GM18867 (cell line): ENCODE results near the gene PFN3.
"Not testable (repeated sequence)": the region's sequence is repeated elsewhere in the genome, so short reads cannot be mapped to it uniquely, and the experiment has no call there.

ENCODE experiments used
- ATAC-seq: cut with Tn5 transposase; IDR thresholded peaks from one replicate; pipeline ENCODE4 v1.9.1; 2021; ENCODE audit warnings: mild to moderate bottlenecking, moderate library complexity; ENCODE audit not compliant: unreplicated experiment

The PFN3 gene

GRCh38 chr5:177425801-177426565, 25.5 kb upstream of the PFN3 start:
- peak; percentile 75 for ATAC-seq

- ATAC-seq: no peak
Observed at GRCh38 chr5:177425196-177425800, 24.8 kb upstream of the PFN3 start.

- no peak for ATAC-seq
Observed at GRCh38 chr5:177423671-177424070, 23.2 kb upstream of the PFN3 start.

GRCh38 chr5:177421062-177421798, 20.8 kb upstream of the PFN3 start:
- ATAC-seq: no peak

GRCh38 chr5:177420472-177420871, 20.0 kb upstream of the PFN3 start:
- ATAC-seq: not testable (repeated sequence)

GRCh38 chr5:177419046-177419445, 18.6 kb upstream of the PFN3 start:
- no peak for ATAC-seq

- ATAC-seq: not testable (repeated sequence)
Observed at GRCh38 chr5:177417081-177417480, 16.6 kb upstream of the PFN3 start.

GRCh38 chr5:177414481-177414880, 14.0 kb upstream of the PFN3 start:
- no peak for ATAC-seq

GRCh38 chr5:177412603-177413233, 12.3 kb upstream of the PFN3 start:
- ATAC-seq: peak; percentile 74

GRCh38 chr5:177410575-177410974, 10.1 kb upstream of the PFN3 start:
- no peak for ATAC-seq

- ATAC-seq: no peak
Observed at GRCh38 chr5:177409043-177409801, 8.8 kb upstream of the PFN3 start, which contains the start of gene F12. F12 (minus strand) TSS chr5:177409564; CDS start chr5:177409527, 37 bp downstream.

GRCh38 chr5:177405805-177406204, 5.3 kb upstream of the PFN3 start:
- ATAC-seq: no peak

- no peak for ATAC-seq
Observed at GRCh38 chr5:177405312-177405711, 4.9 kb upstream of the PFN3 start.

GRCh38 chr5:177404641-177405179, 4.2 kb upstream of the PFN3 start:
- ATAC-seq: no peak

- ATAC-seq: peak; percentile 78
Observed at GRCh38 chr5:177403792-177404640, 3.6 kb upstream of the PFN3 start.

GRCh38 chr5:177403102-177403791, 2.8 kb upstream of the PFN3 start:
- ATAC-seq: peak; percentile 29

GRCh38 chr5:177402271-177403043, 2.0 kb upstream of the PFN3 start:
- ATAC-seq: no peak

GRCh38 chr5:177397875-177398390, 2.5 kb downstream of the PFN3 start:
- no peak for ATAC-seq
